GM19035 (cell line): ENCODE results near the gene HSD11B1.

Experiments used
- ATAC-seq: cut with Tn5 transposase; IDR thresholded peaks from one replicate; pipeline ENCODE4 v1.9.1; 2021; ENCODE audit not compliant: unreplicated experiment

HSD11B1 gene

DNA sequence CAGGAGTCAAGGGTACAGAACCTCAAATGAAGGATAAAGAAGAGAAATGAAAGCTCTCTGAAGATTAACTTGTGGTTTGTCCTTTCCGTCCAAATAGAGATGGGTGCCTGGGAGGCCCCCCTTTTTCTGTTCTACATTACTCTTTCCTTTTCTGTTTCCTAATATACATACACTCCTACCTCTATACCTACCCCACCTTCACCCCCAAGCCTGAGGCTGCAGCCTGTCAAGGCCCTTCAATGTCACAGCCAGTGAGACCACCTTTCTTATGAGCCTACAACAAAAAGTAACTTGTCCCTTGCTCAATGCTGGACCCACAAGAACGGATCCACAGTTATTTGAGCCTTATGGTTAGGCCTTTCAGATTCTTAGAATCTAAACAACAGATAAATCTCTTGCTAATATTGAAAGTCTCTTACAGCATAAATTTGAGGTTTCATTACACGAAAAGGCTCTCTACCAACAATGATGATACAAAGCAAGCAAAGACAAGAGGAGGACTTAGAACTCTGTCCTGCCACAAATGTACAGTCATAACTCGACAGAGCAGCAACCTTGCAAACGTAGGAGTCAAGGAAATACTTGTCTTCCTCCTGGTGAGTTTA lies 47.1 kb downstream of the HSD11B1 start:
- ATAC-seq: peak; percentile 41

DNA sequence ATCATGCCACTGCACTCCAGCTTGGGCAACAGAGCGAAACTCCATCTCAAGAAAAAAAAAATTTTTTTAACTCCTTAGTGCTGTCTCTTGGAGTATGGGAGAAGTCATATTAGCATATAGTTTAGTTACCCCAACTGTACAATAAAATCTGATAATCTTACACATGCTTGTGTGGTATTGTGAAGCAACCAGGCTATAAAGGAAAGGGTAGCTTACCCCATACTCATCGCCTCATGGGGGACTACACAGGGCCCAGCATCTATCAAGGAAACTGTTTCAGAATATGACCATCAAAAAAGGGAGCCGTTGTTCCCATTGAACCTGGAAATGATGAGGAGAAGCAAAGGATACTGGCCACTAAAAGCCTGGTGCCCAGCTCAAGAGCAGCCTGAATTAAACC lies 48.2 kb downstream of the HSD11B1 start:
- no peak for ATAC-seq

DNA sequence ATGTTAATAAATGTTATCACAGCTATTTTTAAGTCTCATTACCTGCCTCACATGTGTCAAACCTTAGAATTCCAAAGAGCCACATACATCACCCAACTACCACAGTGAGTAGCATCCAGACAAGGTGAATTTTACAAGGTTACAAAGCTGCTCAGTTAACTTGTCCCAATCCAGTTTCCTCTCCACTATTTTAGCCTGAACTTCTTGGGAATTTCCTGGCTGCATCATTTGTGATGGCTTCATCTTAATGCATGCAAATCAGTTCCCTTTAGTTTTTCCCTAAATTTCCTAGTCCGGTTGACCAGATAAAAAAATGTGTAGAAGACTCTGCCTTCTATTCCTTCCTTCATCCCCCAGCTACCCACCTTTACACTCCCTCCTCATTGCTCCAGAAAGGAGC lies 50.6 kb downstream of the HSD11B1 start:
- no peak for ATAC-seq

DNA sequence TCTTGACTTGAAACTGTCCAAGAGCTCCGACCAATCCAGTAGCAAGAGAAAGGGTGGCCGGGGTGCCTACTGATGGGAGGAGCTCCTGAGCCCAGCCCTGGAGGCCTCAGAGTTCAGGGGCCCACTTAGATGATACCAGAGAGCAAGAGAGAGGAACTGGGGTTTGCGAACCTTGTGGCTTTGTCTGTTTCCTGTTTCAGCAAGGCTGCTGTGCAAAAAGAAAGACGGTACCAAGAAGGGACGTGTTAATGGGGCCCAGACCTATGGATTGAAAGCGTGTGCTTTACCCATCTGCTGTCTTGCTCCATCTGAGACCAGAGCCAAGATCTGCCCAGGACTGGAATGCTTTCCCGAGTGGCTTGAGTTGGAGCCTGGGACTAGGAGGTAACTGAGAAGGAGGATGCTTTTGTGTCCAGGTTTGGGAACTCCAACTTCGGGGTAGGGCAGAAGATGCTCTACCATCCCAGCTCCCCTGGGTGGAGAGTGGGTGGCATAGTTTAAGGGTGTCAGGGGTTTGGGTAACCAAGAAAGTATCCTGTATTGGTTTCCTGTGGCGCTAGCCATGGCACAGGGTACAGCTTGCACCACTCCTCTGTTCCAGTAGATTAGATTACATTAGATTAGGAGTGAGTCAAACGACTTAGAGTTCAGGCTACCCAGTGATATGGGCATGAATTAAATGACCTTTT lies 51.4 kb downstream of the HSD11B1 start, which contains the start of gene TRAF3IP3:
Gene TRAF3IP3 (plus strand): TSS at position 128 of the 689 bp plus-strand sequence. CDS start 3,987 bp downstream, outside the sequence.
- peak; percentile 73 for ATAC-seq

DNA sequence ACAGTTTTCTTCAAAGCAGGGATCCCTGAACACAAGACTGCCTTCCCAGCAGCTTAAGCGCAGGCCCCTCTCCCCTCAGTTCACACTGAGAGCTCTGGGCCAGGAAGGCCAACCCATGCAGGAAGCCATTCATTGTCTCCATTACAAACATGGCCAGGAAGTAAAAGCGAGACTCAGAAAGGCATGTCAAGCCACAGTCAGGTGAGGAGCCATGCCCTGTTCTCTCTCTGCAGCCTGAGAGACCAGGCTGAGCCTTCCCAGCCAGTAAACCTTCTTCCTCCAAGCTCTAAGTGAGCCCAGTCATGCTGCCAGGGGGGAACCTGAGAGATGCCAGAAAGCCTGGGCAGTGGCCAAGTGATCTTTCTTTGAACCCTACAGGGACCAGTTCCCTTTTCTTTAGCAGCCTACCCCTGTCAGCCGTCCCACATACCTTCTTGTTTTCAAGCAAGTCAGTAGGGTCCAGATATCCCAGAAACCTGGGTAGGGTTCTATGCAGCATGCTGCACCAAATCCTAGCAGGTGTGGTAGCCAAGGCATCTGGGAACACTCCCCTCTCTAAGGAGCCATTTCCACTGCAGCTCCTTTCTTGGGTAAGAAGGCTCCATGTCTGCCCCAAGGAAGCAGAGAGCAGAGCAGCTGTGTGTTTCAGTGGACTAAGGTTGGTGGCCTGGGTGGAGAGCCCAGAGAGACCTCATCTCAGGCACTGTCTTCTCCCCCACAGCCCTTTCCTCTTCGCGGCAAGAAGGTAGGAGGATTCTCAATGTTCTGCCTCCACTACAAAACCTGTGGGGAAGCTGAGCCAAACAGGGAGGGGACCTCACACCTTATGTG lies 52.2 kb downstream of the HSD11B1 start:
- peak; percentile 33 for ATAC-seq

DNA sequence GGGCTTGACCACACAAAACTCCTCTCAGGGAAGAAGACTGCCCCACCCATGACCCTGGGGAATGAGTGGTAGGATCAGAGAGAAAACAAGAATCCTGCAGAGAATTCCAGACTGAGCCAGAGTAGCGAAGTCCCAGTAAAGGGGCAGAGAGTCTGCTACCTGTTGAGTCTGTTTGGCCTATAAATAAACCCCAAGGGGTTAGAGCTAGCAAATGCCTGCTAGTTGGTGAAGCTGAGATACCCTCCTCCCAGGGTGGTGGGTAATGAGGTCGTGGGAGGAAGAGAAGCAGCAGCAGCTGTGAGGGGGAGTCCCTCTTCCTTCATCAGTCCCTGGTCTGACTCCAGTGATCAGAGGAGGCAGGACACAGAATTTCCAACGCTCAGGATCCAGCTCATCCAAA lies 53.8 kb downstream of the HSD11B1 start:
- ATAC-seq: no peak

DNA sequence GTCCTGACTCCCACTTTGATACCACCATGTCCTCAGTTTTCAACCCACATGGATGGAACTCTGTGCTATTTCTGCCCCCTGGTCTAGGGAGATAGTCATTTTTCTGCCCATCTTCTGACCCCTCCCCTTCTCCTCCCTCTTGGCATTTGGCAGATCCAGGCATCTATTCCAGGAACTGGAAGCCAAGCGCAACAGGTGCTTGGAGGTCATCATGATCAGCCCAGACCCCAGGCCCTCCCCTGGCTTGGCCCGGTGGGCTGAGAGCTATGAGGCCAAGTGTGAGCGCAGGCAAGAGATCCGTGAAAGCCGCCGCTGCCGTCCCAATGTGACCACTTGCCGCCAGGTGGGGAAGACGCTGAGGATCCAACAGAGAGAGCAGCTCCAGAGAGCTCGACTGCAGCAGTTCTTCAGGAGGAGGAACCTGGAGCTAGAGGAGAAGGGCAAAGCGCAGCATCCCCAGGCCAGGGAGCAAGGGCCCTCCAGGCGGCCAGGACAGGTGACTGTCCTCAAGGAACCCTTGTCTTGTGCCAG lies 55.2 kb downstream of the HSD11B1 start:
- ATAC-seq: no peak

DNA sequence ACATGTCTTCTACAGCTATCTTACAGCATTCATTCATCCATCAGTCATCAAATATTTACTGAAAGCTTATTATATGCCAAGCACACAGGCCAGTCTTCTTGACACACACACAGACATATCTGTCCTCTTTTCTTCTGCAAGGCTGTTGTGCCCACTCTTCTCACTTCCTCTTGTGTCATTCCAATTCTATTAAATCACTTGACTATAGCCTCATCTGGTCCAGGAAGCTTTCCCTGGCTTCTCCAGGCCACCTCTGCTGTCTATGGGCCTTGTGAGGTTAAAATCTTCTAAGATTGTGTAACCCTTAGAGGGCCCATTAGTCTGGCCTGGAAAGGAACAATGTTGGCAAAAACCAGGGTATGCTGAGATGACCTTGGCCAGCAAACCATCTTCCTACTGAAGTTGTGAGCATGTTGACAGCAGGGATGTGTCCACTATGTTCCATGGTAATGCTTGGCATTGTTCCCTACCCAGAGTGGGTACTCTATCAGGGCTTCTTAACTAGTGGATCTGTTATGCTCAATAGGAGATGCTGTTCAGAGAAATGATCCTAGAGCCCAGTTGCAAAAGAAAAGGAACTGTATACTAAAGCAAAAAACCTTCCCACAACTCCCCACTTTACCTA lies 56.5 kb downstream of the HSD11B1 start:
- ATAC-seq: no peak

DNA sequence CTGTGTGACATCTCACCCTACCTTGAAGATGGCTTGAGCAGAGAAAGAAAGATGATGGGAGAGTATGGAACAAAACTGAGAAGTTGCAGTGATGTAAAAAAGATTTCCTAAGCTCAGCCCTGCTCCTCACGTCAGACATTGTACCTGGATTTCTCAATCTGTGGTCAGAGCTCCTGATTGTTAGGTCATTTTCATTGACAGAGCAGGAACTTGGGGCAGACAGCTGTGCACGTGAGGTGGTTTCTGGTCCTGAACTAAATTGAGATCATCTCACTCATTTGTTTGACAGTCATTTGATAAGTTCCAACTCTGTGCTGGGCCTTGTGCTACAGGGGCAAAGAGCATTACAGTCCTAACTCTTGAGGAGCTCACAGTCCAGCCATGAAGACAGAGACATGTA lies 61.4 kb downstream of the HSD11B1 start:
- ATAC-seq: no peak

DNA sequence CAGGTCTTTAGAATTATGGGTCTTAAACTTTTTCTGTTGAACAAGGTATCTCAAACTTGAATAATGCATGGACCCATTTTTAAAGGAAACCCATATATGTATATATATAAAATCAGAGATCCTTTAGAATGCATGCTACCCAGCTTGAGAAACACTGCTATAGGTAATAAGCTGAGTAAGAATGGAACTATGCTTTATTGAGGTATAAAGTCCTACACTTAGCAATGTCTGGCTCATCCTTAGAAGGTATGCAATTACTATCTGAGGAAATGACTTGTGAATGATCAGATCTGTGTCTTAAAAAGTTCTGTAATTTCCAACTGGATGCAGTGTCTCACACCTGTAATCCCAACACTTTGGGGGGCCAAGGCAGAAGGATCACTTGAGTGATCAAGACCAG lies 62.5 kb downstream of the HSD11B1 start:
- ATAC-seq: no peak

DNA sequence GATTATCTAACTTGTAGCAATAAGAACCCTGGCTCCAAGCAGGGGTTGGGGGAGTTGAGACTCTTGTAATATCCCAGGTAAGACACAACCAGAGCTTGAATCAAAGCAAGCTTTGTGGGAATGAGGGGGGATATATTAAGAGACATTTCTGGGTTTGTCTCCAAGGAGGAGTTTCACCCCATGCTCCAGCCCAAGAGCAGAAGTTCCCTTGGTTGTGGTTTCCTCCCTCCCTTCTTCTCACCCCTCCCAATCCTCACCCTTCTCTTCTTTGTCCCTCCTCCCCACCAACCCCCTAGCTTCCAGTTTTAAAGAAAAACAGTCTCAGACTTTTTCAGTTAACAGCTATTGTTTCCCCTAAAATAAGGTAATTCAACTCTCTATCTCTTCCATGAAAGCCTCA lies 63.1 kb downstream of the HSD11B1 start:
- no peak for ATAC-seq

DNA sequence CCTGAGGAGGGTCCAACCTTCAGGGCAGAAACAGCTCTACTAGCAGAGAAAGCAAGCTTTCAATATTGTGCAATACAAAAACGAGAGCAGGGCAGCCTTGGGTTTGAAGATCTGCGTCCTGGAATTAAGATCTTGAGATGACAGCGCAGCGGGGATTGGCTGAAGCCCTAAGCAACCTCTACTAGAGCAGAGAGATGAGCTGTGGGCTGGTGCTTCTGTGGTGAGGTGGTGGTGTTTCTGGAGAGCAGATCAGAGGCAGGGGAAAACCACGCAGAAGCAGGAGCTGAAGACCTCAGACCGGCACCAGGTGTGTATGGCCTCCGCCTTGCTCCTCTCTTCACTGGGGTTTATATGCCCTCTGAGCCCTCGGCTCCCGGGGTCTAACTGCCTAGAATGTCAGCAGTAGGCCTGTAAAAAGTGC lies 63.7 kb downstream of the HSD11B1 start:
- peak; percentile 85 for ATAC-seq

DNA sequence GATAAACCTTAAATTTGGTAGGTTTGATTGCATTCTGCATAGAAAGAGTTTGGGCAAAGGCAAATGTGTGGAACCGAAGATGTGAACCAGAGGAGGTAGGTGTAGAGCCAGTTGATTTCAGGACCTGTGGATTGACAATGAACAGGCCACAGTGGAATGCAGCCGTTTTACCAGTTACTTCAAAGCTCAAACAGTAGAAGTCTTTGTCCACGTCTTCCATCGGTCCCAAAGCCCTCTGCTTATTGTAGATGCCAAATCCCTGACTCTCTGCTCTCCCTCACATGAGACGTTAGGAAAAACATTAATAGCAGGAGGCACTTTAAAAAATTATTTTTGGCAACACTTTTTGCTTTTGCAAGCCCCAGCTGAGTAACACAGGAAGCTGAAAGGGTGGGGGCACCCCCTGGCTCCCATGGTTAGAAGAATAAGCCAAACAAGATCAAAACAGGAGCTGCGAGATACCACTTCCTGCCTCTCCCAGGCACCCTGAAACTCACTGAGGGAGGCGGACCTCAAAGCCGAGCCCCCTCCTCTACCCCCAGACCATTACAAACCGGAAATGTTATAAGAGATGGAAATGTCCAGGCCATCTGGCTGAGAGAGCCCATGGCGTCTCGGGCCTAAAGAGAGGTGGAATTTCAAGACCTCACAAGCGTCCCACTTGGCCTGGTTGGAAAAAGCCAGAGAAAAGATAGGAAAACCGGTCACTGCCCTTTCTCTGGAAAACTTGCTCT lies 64.7 kb downstream of the HSD11B1 start:
- peak; percentile 70 for ATAC-seq

DNA sequence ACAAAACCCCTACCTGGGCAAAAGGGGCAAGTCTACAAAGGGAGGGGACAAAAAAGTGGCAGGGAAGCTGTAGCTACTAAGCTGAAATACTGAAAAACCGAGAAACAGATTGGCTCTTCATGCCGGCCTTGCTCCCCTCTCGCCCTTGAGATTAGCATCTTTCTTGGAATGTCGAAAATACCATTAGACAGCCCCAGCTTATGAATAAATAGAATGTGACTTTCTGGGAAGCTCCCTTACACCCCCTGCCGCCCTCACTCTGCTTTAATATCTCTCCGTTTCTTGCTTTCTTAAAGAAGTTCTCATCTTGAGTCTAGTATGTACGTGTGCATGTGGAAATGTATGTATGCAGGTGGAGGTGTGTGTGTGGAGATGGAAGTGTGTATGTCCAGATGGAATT lies 65.3 kb downstream of the HSD11B1 start:
- no peak for ATAC-seq

DNA sequence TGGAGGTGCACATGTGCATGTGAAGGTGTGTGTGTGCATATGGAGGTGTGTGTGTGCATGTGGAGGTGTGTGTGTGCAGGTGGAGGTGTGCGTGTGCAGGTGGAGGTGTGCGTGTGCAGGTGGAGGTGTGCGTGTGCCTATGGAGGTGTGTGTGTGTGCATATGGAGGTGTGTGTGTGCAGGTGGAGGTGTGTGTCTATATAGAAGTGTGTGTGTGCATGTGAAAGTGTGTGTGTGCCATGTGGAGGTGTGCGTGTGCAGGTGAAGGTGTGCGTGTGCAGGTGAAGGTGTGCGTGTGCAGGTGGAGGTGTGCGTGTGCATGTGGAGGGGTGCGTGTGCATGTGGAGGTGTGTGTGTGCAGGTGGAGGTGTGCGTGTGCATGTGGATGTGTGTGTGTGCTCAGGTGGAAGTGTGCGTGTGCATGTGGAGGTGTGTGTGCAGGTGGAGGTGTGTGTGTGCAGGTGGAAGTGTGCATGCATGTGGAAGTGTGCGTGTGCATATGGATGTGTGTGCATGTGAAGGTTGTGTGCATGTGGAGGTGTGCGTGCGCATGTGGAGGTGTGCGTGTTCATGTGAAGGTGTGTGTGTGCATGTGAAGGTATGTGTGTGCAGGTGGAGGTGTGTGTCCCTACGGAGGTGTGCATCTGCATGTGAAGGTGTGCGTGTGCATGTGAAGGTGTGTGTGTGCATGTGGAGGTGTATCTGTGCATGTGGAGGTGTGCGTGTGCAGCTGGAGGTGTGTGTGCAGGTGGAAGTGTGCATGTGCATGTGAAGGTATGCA lies 66.2 kb downstream of the HSD11B1 start:
- no peak for ATAC-seq

DNA sequence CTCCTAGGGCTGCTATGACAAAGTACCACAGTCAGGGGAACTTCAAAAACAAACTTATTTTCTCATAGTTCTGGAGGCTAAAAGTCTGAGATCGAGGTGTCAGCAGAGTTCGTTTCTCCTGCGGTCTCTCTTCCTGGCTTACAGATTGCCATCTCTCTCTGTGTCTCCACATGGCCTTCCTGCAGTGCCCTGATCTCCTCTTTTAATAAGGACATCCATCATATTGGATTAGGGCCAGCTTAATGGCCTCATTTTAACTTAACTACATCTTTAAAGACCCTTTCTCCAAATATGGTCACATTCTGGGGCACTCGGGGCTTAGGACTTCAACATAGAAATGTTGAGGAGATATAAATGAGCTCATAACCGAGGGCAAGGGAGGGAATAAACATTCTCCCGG lies 67.5 kb downstream of the HSD11B1 start:
- no peak for ATAC-seq

DNA sequence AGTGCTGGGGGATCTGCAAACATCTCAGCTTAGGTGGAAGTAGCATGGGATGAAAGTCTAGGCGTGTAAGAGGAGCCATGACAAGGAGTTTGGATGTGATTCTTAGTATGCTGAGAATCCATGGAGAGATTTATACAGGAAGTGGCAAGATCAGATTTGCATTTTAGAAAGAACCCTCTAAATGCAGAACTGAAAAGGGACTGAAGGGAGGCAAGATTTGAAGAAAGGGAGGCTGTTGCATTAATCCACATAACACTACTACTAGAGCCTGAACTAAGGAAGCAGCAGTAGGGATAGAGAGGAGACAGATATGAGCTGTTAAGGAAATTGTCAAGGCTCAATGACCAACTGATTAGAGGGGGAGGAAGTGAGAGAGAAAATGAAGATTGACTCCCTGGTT lies 69.9 kb downstream of the HSD11B1 start:
- no peak for ATAC-seq

DNA sequence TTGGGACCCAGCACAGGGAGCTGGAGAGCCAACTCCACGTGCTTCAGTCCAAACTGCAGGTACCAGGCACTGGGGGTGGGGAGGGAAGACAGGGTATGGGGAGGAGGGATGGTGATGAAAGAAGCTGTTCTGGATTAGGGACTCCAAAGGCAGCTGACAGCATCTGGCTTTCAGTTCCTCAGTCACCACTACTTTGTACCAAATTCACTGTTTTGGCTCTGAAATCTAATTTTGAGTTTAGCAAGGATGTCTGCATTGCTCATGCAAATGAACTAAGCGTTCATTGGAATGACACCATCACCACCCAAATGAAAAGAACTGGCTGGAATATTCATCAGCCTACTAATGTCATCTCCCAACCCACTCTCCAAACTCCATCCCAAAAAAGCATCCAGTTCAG lies 71.0 kb downstream of the HSD11B1 start:
- ATAC-seq: no peak

DNA sequence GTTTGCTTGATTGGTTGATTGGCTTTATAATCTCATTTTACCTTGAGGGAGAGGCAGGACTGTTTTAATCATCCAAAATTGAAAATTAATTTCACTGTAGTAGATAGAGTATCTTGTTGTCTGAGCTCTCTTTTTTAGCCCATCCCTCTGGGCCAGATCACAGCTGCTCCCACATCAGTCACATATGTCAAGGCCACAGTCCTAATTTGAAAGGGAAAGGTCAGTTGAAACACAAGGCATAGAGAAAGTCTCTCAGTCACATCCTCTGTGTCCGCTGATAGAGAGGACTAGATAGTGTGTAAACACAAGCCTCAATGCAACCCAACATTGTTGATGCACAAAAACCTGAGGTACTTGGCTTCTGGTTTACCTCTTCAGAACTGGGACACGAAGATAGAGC lies 72.9 kb downstream of the HSD11B1 start:
- no peak for ATAC-seq

DNA sequence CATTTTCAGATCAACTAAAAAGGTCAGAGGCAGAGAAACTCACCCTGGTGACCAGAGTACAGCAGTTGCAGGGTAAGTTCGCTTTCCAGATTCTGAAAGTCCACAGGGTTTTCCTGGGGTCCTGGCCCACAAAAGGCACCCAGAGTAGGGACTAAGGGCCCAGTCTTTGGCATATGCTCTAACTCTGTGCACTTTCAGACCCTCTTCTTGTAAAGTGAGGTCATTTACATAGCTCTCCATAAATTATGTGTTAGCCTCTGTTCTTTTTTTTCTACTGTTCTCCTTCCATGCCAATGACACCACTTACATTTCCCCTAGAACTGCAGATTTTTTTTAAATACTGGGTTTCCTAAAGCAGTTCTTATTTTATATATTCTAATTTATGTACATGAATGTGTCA lies 73.5 kb downstream of the HSD11B1 start:
- ATAC-seq: no peak
